HG02763 (cell line): Measurements from ENCODE around the gene CDC20B.

ENCODE experiments used
- ATAC-seq: cut with Tn5 transposase; IDR thresholded peaks from one replicate; pipeline ENCODE4 v1.9.1; 2021; ENCODE audit warnings: mild to moderate bottlenecking, moderate library complexity; ENCODE audit not compliant: unreplicated experiment

CDC20B gene, protein sequence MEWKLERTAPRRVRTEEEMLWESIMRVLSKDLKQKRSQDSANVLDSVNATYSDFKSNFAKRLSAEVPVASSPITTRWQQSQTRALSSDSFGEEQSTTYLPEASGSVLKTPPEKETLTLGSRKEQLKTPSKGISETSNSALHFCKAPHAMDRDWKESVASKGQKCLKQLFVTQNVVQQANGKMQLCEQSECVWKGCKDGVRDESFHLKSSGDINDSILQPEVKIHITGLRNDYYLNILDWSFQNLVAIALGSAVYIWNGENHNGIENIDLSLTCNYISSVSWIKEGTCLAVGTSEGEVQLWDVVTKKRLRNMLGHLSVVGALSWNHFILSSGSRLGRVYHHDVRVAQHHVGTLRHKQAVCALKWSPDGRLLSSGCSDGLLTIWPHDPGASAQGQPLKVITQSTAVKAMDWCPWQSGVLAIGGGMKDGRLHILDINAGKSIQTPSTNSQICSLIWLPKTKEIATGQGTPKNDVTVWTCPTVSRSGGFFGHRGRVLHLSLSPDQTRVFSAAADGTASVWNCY

DNA sequence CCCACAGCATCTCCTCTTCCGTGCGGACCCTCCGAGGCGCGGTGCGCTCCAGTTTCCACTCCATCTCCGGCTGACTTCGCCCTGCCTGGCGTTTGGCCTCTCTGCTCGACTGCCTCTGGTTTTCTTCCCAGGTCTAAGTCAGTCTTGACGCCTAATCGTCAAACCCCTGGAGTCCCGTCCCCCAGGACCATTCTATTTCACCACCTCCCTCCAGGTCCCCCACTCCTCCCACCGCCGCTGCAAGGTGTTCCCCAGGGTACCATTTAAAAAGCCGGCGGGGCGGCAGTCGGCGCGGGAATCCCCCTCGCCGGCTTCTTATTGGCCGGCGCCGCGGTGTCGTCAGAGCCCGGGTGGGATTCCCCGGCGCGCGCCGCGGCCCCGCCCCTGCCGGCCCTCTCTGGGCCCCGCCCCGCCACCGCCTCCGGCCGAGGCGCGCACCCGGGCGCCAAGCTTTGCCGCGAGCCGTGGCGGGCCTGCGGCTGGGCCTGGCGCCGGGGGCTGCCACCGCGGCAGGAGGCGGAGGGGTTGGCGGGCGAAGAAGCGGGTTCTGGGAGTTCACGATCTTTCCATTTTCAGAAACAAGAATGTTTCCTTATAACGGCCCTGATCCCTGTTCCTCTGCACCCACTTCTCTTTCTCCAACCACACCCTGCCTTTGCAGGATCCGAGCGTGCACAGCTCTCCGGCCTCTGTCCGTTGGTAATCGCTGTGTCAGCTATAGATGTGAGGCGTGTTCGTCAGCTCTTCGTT, at the start of gene CDC20B:
Gene CDC20B, minus strand, starts transcription at position 241 of the 750 bp plus-strand sequence. Its CDS starts 177 bp downstream, at position 64.
- peak; percentile 93 for ATAC-seq

DNA sequence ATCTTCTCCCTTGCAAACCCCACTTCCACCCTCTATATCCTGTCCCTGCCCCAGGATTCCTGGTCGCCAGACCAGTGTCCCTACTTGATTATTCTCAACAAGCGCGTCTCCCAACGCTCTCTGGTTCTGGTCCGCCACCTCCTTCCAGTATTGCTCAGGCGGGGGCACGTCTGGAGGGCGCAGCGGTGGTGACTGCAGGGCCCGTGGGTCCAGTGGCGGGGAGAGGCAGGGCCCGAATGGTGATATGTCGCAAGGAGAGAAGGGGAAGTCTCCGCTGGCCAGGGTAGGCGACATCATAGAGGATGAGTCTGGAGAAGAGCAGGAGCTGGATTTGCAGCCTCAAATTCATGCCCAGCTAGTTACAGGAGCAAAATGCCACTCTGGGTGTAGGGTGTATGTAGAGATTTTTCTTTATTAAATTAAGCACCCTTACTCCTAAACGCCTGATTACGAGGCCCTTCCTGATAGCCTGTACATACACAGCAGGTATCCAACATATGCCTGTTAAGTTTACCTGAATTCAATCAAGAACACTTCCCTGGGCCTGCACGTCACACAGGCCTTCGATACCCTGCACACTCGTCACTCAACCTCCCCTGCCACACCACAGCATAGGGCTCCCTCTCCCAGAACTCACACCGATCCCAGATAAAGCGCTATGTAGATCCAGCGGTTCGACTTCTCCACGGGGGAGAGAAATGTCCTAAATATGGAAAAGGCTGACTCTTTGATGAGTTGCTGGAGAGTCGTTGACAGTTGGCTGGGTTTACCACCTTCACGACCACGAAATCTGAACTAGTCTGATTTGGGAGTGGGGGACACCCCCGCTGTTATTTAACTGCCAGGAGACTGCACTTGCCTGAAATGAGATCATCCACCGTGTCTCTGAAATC, 49.4 kb upstream of the CDC20B start:
- ATAC-seq, result no peak

DNA sequence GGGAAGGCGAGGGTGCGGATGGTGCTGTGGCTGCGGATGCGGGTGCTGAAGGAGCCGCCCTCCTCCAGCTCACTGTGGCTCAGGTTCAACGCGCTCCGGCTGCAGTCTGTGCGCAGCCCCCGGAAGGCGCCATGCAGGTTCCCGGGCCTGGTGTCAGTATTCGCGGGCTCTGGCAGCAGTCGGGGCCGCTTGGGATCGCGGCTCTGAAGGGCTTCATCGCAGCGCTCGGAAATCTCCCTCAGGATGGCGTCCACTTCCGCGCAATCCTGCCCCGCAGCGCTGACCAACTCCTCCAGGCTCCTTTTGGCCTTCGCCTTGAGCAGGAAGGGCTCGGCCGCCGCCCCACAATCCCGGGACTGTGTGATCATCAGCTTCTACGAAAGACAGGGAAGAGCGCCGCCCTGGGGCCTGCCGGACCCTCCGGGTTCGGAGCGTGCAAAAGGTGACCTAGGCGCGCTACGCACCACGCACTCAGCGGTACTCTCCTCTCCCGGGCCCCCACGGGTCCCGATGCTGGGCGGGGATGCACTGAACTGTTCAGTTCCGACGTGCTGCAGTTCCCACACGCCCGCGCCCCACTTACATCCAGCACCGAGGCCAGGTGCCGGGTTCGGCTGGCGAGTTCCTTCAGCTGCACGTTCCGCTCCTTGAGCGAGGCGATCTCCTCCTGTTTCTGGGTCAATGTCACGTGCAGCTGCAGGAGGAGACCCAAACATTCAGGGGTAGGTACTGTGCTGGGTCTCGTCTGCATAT, 47.6 kb upstream of the CDC20B start:
- ATAC-seq, result no peak

DNA sequence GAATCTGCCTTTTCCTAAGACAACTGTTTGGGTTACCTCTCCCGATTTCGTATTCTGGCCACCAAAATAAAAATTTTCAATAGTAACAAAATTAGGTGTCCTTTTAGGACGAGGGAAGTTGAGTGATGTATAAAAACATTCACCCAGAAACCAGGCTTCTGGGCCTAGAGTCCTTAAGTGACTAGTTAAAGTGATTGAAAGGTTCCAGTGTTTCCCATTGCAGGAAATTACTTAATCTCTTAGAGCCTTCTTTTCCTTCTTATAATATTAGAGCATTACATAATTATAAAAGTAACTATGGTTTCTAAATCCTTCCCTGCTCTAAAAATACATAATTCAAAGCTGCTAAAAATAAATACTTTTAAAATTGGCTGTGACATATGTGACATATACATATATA, 46.8 kb upstream of the CDC20B start:
- ATAC-seq, result no peak

DNA sequence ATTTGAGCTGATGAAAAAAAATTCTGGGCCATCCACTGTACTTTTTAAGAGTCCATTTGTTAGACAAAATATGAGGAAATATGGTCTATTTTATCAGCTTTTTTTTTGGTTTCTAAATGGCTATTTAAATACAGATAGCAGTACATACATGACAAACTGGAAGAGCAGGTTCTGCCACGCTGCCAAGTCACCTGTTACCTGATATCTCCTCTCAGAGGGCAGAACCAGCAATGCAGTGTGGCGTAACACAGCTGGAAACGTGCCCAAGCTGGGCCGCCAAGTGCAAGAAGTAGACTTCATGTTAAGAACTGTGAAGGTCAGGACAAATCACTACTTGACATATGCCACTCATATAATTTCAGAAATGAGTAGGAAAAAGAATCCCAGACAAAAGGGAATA, 46.0 kb upstream of the CDC20B start:
- ATAC-seq, result no peak

DNA sequence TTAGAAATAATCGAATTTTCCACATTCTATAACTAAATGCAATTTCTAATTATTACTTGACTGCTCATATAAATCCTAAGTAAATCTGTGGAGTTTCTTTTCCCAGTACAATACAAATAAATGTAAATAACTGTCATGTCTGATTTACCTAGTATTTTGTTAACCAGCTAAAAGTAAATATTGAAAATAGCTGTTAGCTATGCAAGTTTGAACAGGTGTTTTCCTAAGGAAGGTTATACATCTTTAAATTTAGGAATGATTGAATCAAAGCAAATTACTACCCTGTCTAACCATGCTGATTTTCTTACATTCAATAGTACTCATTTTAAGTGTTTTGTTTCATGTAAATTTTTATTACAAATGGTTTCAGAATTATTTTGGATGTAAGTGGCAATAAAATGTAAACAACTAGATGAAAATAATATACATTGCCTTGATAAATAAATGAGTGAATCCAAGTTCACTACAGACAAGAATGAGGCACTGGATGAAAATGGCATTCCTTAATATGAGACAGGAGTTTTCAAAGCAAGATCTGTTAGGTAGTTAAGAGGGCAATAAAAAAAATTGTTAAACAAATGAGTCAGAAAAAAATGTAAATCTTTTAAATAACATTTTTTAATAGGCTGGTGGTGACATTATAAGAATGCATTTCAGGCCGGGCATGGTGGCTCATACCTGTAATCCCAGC, 38.4 kb upstream of the CDC20B start:
- no peak for ATAC-seq

DNA sequence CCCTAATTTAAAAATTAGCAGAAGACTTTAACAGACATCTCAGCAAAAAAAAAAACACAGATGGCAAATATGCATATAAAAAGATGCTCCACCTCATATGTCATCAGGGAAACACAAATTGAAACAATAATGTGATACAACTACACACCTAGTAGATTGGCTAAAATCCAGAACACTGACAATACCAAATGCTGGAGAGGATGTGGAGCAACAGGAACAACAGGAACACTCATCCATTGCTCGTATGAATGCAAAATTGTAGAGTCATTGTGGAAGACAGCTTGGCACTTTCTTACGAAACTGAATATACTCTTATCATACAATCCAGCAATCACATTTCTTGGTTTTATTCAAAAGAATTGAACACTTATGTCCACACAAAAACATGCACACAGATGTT, 32.0 kb upstream of the CDC20B start:
- ATAC-seq, result no peak

DNA sequence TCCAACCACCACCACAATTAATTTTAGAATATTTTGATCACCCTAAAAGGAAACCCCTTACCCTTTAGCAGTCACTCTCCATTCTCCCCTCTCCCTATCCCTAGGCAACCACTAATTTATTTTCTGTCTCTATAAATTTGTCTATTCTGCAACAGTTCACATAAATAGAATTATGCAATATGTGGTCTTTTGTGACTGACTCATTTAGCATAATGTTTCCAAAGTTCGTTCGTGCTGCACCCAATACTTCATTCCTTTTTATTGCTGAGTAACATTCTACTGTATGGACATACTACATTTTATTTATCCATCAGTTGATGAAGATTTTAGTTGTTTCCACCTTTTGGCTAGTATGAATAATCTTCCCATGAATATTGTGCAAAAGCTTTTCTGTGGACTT, 18.2 kb upstream of the CDC20B start:
- ATAC-seq, result no peak

DNA sequence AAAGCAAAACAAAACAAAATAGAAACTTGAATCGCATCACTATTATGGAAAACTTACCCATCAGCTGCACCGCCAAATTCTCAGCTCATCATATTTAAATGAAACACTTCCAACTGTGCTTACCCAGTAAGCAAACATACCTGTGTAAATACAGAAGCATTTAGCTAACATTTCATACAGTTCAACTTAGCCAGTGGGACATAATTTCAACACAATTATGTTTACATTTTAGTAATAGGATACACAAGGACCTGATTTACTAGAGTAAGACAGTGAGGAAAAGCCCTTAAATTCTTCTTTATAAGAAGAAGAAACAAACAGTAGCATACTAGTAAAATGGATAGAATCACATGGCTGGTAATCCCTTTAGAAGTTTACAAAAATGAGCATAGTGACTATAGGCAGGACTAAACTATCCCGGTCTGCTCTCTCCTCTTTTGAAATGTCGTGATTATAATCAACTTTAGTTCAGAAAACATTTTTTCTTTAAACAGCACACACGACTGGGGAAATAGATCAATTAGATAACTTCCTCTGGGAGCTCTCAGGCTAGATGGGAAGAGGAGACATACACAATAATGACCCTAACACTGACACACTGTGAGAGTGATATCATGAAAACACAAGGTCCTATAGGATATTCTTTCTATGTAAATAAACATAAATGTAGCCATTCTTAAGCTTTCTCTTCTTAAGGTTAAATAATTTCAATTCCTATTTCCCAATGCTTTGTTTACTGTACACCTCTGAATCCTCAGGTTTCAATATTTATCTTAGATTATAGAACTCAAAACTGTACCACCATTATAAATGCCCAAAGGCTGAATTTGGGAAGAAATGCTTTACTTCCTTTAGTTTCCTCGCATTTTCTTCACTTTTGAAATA, 15.9 kb upstream of the CDC20B start:
- no peak for ATAC-seq

DNA sequence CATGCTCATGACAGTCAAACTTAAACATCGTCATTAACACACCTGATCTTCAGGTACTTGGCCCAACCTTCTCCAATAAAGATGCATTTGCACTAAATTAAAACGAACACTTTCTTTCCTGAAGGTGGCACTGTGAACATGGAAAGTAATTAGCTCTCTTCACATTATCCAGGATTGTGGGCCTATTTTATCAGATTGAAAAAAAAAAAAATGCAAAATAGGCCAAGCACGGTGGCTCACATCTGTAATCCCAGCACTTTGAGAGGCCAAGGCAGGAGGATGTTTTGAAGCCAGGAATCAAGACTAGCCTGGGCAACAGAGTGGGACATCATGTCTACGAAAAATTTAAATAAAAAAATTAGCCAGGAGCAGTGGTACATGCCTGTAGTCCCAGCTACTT, 14.4 kb upstream of the CDC20B start:
- ATAC-seq, result no peak

DNA sequence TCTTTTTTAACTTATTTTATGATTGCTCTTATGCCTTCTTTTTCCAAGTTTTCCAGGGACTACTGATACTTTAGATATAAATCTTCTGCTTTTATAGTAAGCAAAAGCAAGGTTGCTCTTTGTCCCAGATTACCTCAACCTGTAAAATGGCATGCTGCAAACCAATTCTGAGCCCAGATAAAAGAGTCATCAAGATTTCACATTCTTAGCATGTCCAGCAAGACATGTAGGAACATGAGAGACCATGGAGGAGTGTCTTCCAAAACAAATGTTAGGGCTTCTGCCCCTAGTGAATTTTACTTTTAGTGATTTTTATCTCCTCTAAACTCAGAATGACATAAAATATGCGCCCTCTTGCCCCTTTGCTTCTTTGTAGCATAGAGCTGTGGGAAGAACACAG, 7.0 kb upstream of the CDC20B start:
- ATAC-seq, result no peak

DNA sequence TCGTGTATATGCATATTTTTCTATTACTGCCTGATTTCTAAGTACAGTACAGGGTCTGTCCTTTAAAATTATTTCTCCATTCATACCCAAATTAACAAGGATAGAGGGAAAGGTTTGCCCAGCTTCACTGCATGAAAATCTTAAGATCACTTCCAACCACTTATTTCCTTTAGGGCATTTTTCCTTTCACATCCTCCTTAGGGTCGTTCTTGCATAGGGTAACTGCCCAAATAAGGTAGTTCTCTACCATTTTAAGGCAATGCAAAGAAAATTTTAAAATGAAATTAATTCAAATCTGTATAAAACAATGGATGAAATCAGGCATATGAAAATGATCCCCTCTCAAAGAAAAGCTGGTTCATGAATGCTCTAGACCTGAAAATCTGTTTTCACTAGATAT, 4.1 kb upstream of the CDC20B start:
- no peak for ATAC-seq

DNA sequence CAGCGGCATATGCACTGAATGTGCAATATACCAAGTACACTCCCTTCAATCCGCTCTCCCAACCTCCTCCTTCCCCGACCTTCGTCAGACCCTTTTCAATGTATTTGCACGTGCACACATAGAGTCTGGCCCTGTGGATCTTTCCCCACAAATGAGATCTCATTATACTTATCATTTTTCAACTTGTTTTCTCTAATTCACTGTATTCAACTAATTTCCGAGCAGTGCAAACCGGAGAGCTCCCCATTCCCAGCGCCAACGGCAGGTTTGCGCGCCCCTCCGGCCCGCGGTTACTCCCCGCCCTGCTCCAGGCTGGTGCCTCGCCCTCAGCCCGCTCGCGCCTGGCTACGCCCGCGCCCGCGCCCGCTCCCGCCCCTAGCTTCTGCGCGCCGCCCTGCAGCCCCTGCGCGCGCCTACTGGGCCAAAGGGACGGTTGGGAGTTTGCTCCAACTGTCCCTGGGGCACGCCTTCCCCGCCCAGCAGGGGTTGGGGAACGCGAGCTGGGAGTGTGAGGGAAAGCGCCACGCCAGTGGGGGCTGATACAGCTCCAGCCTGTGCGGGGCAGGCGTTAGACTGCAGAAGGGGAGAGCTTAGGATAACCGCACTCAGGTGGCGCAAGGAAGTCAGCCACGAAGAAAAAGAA, 3.3 kb upstream of the CDC20B start:
- ATAC-seq, result no peak

DNA sequence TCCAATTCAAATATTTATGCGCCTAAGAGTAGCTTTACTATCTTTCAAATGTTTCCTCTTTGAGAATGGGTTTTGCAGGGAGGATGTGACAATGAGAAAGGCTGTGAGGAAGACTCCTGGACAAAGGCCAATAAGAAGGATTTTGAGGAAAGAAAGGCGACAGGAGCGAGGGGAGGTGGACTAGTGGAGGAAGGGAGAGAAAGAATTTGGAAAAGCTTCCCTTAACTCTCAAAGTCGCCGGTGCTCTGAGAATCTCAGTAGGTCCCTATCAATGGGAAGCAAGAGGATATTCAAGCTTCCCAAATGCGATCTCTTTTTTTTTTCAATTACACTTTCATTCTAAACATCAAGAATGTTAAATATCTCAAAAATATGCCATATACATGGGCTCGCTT, 2.8 kb upstream of the CDC20B start:
- no peak for ATAC-seq

DNA sequence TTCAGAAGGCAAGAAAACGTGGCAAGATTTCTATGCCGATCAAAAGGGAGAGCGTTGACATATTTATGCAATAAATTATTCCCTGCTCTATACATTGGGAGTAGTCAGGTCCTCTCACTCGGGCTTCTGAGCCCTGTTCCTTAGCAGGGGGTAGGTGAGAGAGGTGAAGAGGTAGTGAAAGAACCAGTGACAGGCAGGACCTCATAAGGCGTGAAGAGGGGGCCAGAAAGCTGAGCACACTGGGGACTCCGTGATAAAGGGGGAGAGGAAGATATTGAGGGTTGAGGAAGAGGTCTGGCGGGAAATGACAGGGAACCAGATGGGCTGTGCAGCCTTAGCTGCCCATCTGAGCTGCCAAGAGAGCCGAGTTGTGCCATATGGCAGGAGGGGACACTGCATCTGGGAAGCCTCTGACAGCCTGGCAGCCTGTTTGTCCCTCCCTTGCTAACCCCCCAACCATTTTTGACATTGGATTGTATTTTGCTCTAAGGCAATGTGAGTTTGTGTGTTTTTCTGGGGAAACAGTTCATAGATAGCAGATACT, 782 bp upstream of the CDC20B start:
- no peak for ATAC-seq

DNA sequence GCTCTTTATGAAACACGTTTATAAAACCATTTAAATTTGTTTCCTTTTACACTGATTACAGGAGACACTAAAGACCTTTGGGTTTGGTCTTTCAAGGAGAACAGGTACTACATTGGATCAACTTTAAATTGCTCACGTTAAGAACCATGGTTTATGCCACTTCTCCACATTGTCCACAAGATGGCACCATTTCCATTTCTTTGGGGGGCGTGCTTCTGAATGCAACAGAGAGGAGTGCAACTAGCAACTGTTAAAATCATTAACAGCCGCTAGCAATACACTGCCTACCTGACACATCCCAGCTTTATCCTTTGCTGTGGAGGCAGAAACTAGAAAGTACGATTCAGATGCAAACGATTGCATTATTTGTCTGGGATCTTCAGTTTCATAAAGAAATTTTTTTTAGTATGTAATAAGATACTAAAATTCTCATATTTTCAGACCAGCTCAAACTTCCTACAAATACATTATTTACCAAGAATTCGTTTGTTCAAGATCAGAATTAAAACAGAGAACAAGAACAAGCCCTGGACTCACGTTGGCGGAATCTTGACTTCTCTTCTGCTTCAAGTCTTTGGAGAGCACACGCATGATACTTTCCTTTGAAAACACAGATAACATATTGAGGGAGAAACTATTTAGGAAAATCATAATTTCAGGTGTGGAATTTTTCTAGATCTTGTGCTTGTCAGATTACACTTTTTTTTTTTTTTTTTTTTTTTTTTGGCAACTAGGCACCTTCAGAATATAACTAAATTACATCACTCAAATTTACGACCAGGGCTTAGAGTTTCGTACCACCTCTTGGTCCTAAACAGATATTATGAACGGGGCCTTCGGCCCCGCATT, 702 bp downstream of the CDC20B start:
- ATAC-seq, result peak; percentile 44

DNA sequence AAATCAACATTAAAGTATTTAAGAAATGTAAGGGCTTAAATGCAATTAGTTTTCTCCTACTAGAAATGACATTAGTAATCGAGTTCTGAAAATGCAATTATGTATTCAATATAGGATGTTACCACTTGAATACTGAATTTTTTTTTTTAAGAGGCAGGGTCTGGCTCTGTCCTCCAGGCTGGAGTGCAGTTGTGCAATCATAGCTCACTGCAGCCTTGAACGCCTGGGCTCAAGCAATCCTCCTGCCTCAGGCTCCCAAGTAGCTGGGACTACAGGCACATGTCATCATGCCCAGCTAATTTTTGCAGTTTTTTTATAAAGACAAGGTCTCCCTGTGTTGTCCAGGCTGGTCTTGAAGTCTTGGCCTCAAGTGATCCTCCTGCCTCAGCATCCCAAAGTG, 1.5 kb downstream of the CDC20B start:
- no peak for ATAC-seq
